Endothelial cell of umbilical vein (primary cell): Measurements from ENCODE around the gene CTU1. TPM values are rescaled to one million over a fixed set of nuclear protein-coding genes. Genes with fewer than 3 reads are reported as not detected.
A peak's percentile ranks its signal among the peaks of the same experiment; 100 is the strongest.

Experiments
- BruUV-seq: library from RNA; stranded (reverse); fragments of 400-500 nt; replicated peaks from 2 replicates; lab custom pipeline; 2021; lab: Mats Ljungman, UMichigan
- CTCF ChIA-PET: fragments of 300-600, 350-600 bp; sonication (Branson Sonifier 250); formaldehyde crosslinking; loops from one replicate; lab custom pipeline; 2021; ENCODE audit warnings: antibody characterized with exemption, inconsistent platforms; lab: Charles Lee
- POLR2A ChIA-PET: fragments of 300-600, 350-600 bp; sonication (Branson Sonifier 250); formaldehyde crosslinking; loops from one replicate; lab custom pipeline; 2021; ENCODE audit warnings: antibody characterized with exemption, inconsistent platforms; lab: Charles Lee
- DNase-seq: peaks from one replicate; pipeline ENCODE4 v3.0.0-alpha.2; 2011; ENCODE audit warnings: low read depth, low spot score
- FAIRE-seq: peaks from 2 replicates; lab custom pipeline; 2011; peaks lifted over from hg19 to GRCh38; lab: Jason Lieb, UNC
- H2AFZ ChIP-seq: 2 replicates; pipeline ENCODE4 v1.6.0; 2012; ENCODE audit warnings: low read depth, low read length, control low read depth, inconsistent platforms
- H3K27ac ChIP-seq: 2 replicates; pipeline ENCODE4 v1.5.1; 2011; ENCODE audit warnings: low read depth, mild to moderate bottlenecking, control low read depth, low read length, moderate library complexity; ENCODE audit not compliant: insufficient read depth
- H3K27me3 ChIP-seq, 2 experiments: 2 replicates each; pipeline versions ENCODE4 v1.6.0 to v1.6.1; 2011; ENCODE audit warnings: low read length in 2 of 2, mixed read lengths in 1 of 2; ENCODE audit not compliant: control insufficient read depth in 2 of 2, insufficient read depth in 2 of 2
- H3K36me3 ChIP-seq, 2 experiments: 2 replicates in 1 of 2; 3 replicates in 1 of 2; pipeline ENCODE4 v1.5.1; 2011; ENCODE audit warnings: low read length in 2 of 2, mild to moderate bottlenecking in 1 of 2, moderate library complexity in 1 of 2; ENCODE audit not compliant: control insufficient read depth in 2 of 2, insufficient read depth in 2 of 2; ENCODE audit errors: extremely low read depth in 1 of 2
- H3K4me1 ChIP-seq: 3 replicates; pipeline ENCODE4 v1.5.1; 2011; ENCODE audit warnings: mild to moderate bottlenecking, low read length; ENCODE audit not compliant: control insufficient read depth, insufficient read depth; ENCODE audit errors: extremely low read depth
- H3K4me2 ChIP-seq: 2 replicates; pipeline ENCODE4 v1.6.1; 2011; ENCODE audit warnings: low read length, control low read depth, mixed read lengths; ENCODE audit not compliant: insufficient read depth
- H3K4me3 ChIP-seq, 3 experiments: fragments of 200-600 bp in 1 of 3; sonication (generic), shearing (Covaris generic) in 1 of 3; replicated peaks in 1 of 3; 2 replicates each; pipeline ENCODE4 v1.5.1; 2011 to 2016; ENCODE audit warnings: control low read depth in 3 of 3, low read length in 3 of 3, mild to moderate bottlenecking in 2 of 3, inconsistent platforms in 1 of 3, low read depth in 1 of 3, moderate library complexity in 1 of 3; ENCODE audit not compliant: insufficient read depth in 1 of 3
- H3K79me2 ChIP-seq: 2 replicates; pipeline ENCODE4 v1.6.0; 2012; ENCODE audit warnings: low read length, inconsistent platforms; ENCODE audit not compliant: control insufficient read depth, insufficient read depth
- H3K9ac ChIP-seq: replicated peaks from 2 replicates; pipeline ENCODE3; 2011; ENCODE audit warnings: low read length, control low read depth; ENCODE audit not compliant: insufficient read depth; ENCODE audit errors: extremely low read depth
- H3K9me1 ChIP-seq: replicated peaks from 3 replicates; pipeline ENCODE4 v1.6.0; 2011; ENCODE audit warnings: mild to moderate bottlenecking, low read length; ENCODE audit not compliant: control insufficient read depth, insufficient read depth; ENCODE audit errors: extremely low read depth
- H3K9me3 ChIP-seq: replicated peaks from 2 replicates; pipeline ENCODE4 v1.5.1; 2012; ENCODE audit warnings: low read length, inconsistent platforms; ENCODE audit not compliant: control insufficient read depth, insufficient read depth
- H4K20me1 ChIP-seq: replicated peaks from 2 replicates; pipeline ENCODE3; 2011; ENCODE audit warnings: mild to moderate bottlenecking, low read length; ENCODE audit not compliant: control insufficient read depth, insufficient read depth; ENCODE audit errors: extremely low read depth
- EZH2 ChIP-seq: IDR thresholded peaks from 2 replicates; pipeline ENCODE4 v1.6.1; 2012; ENCODE audit warnings: borderline replicate concordance, low read depth, mild to moderate bottlenecking, moderate library complexity, low read length, inconsistent platforms; ENCODE audit not compliant: severe bottlenecking
- FOS ChIP-seq: IDR thresholded peaks from 2 replicates; pipeline ENCODE4 v1.6.1; 2011; ENCODE audit warnings: mild to moderate bottlenecking, low read length, moderate library complexity, borderline replicate concordance; ENCODE audit not compliant: insufficient read depth
- GATA2 ChIP-seq: IDR thresholded peaks from 2 replicates; pipeline ENCODE4 v1.7.0; 2011; ENCODE audit warnings: low read depth, mild to moderate bottlenecking, moderate library complexity, mixed read lengths, low read length; ENCODE audit not compliant: insufficient read length, insufficient read depth
- MYC ChIP-seq: IDR thresholded peaks from one replicate; pipeline ENCODE4 v1.6.1; 2011; ENCODE audit warnings: mild to moderate bottlenecking, low read depth, low read length
- POLR2A ChIP-seq: IDR thresholded peaks from 2 replicates; pipeline ENCODE4 v1.6.1; 2012; ENCODE audit warnings: low read depth, mild to moderate bottlenecking, control low read depth, low read length
- dilution Hi-C: fragments of 300-500 bp; cut with MboI; formaldehyde crosslinking; loops from one replicate; pipeline ENCODE4 v1.15.0; 2019; ENCODE audit warnings: low sequenced_read_pairs; ENCODE audit not compliant: extremely low pct_ligation_motif_present
- intact Hi-C: fragments of 100-400 bp; cut with micrococcal nuclease; formaldehyde crosslinking; loops from one replicate; pipeline ENCODE4 v1.10.0; 2022
- polyA plus RNA-seq, 4 experiments: library from polyadenylated mRNA; depleted of rRNA in 3 of 4; stranded (reverse) in 3 of 4; unstranded in 1 of 4; fragments of >200 nt; gene quantifications; 2 replicates each; pipeline versions ENCODE4 v1.2.1 to v1.2.3, GENCODE V29; 2011 to 2012; ENCODE audit warnings: missing spikeins in 1 of 4
- total RNA-seq: library from RNA; stranded (reverse); gene quantifications from 2 replicates; pipeline ENCODE4 v1.2.3, GENCODE V29; 2021

The CTU1 gene
- total and polyA plus RNA-seq, 2 donors (not counting 3 experiments of a cell fraction or from before 2014, with no cell fraction given) = 6.1 to 8.7 TPM

- ChIA-PET CTCF (interaction anchor here (1.4 kb wide), 1 partner anchor 11 kb away, joined by 5 read pairs; no protein-coding TSS in a partner anchor), POLR2A (no interaction called here)
- H3K4me2 ChIP-seq = peak overlapping the region; percentile 81
- H3K79me2 ChIP-seq = peaks cover 39% of the 10 kb centered on the region
- BruUV-seq = TSS peak; percentile 60
- peaks cover 0 to 2% of the 10 kb centered on the region in 2 experiments for H3K36me3 ChIP-seq
- H2AFZ ChIP-seq = peak overlapping the region; percentile 18
- peaks cover 0 to 5% of the 10 kb centered on the region in 2 experiments for H3K27me3 ChIP-seq
- intact Hi-C loops (loop anchor here (1.0 to 5.0 kb wide), 6 partner anchors 10 to 596 kb away; partner anchors contain the start of genes ETFB and JOSD2), dilution Hi-C loops (no loop called here)
- peaks cover 11% of the 10 kb centered on the region for H3K4me1 ChIP-seq
- TF ChIP-seq POLR2A = no peak
- TF ChIP-seq GATA2 = no peak
- no peak for TF ChIP-seq FOS
- no peak for TF ChIP-seq EZH2
- peak overlapping the region; percentile 56 to 65 (median 64) for H3K4me3 ChIP-seq
- H3K9ac ChIP-seq = peak overlapping the region; percentile 68
- no peak for FAIRE-seq
- no peaks in the 10 kb centered on the region for H3K9me3 ChIP-seq
- no peak for DNase-seq
- H3K9me1 ChIP-seq = no peaks in the 10 kb centered on the region
- H4K20me1 ChIP-seq = no peaks in the 10 kb centered on the region
- peak overlapping the region; percentile 51 for H3K27ac ChIP-seq
These were observed 673 bp downstream of the CTU1 start for GRCh38 chr19:51107406-51108065.

GRCh38 chr19:51103926-51104341 is 4.3 kb downstream of the CTU1 start:
- no peaks in the 10 kb centered on the region for H3K9me3 ChIP-seq
- H3K9ac ChIP-seq = no peak overlapping the region
- peaks cover 2 to 5% of the 10 kb centered on the region in 2 experiments for H3K36me3 ChIP-seq
- H4K20me1 ChIP-seq = no peaks in the 10 kb centered on the region
- no peak overlapping the region for H2AFZ ChIP-seq
- DNase-seq (no peak), FAIRE-seq (no peak)
- POLR2A ChIA-PET = no interaction called here
- H3K9me1 ChIP-seq = no peaks in the 10 kb centered on the region
- no peak for TF ChIP-seq MYC
- H3K27ac ChIP-seq = no peak overlapping the region
- intact Hi-C loops = no loop called here
- CTCF ChIA-PET = no interaction called here
- H3K4me3 ChIP-seq = no peak overlapping the region
- H3K27me3 ChIP-seq = no peaks in the 10 kb centered on the region
- no TSS peak for BruUV-seq
- no peak overlapping the region for H3K4me2 ChIP-seq
- peaks cover 59% of the 10 kb centered on the region for H3K79me2 ChIP-seq
- dilution Hi-C loops = no loop called here
- H3K4me1 ChIP-seq = peaks cover 11% of the 10 kb centered on the region
